ENCODE measurements around the gene ZNF672.

DNA sequence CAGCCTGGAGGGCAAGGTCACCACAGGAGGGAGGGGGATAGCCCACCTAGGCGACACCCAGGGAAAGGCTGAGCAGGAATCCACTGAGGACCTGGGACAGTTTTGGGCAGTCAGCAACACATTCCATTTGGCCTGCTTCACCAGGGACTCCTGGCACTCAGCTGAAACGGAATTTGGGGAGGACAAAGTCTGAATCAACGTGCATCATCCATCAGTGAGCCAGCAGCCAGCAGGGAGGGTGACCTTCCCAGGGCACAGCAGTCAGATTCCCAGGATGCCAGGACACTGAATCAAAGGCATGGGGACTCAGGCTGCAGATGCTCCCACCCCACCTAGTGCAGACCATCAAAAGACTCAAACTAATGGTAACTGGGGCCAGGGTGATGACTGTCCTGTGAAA, 16.9 kb upstream of the ZNF672 start:
- TF ChIP-seq, protein P1, sequence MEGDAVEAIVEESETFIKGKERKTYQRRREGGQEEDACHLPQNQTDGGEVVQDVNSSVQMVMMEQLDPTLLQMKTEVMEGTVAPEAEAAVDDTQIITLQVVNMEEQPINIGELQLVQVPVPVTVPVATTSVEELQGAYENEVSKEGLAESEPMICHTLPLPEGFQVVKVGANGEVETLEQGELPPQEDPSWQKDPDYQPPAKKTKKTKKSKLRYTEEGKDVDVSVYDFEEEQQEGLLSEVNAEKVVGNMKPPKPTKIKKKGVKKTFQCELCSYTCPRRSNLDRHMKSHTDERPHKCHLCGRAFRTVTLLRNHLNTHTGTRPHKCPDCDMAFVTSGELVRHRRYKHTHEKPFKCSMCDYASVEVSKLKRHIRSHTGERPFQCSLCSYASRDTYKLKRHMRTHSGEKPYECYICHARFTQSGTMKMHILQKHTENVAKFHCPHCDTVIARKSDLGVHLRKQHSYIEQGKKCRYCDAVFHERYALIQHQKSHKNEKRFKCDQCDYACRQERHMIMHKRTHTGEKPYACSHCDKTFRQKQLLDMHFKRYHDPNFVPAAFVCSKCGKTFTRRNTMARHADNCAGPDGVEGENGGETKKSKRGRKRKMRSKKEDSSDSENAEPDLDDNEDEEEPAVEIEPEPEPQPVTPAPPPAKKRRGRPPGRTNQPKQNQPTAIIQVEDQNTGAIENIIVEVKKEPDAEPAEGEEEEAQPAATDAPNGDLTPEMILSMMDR (IDR thresholded peaks at IDR 0.05), result no peak
- no peak for TF ChIP-seq POLR2A (IDR thresholded peaks at IDR 0.05)

Data from testis (tissue), 2 donors.